ENCODE results near the gene MANBA.

MANBA gene

GRCh38 chr4:102594000-102594399 is 166.8 kb downstream of the MANBA start:
- no peak for DNase-seq (ENCODE audit: low spot score)

GRCh38 chr4:102593147-102593546 is 167.6 kb downstream of the MANBA start:
- no peak for DNase-seq (ENCODE audit: low spot score)

- no peak for DNase-seq (ENCODE audit: low spot score)
Observed at GRCh38 chr4:102592256-102592655, 168.5 kb downstream of the MANBA start.

GRCh38 chr4:102589743-102590142 is 171.0 kb downstream of the MANBA start:
- DNase-seq (ENCODE audit: low spot score), result no peak

GRCh38 chr4:102586644-102587021 is 174.1 kb downstream of the MANBA start:
- peak; percentile 82 for DNase-seq (ENCODE audit: low spot score)

- DNase-seq (ENCODE audit: low spot score), result peak; percentile 55
Observed at GRCh38 chr4:102586002-102586643, 174.6 kb downstream of the MANBA start.

- no peak for DNase-seq (ENCODE audit: low spot score)
Observed at GRCh38 chr4:102585329-102585728, 175.4 kb downstream of the MANBA start.

GRCh38 chr4:102584091-102584490 is 176.7 kb downstream of the MANBA start:
- no peak for DNase-seq (ENCODE audit: low spot score)
